Mononuclear cell (primary cell): Measurements from ENCODE around the gene INHA. TPM values are rescaled to one million over a fixed set of nuclear protein-coding genes. Genes with fewer than 3 reads are reported as not detected.

Source experiments
- H3K27me3 ChIP-seq: 2 replicates; pipeline ENCODE4 v1.6.0; 2011; ENCODE audit warnings: low read length, control low read depth; ENCODE audit not compliant: insufficient read depth
- H3K4me1 ChIP-seq: 2 replicates; pipeline ENCODE4 v1.5.1; 2011; ENCODE audit warnings: mild to moderate bottlenecking, low read length, control low read depth; ENCODE audit not compliant: insufficient read depth
- H3K4me3 ChIP-seq: 2 replicates; pipeline ENCODE4 v1.5.1; 2011; ENCODE audit warnings: mild to moderate bottlenecking, low read length, moderate library complexity
- H3K9me3 ChIP-seq: 2 replicates; pipeline ENCODE4 v1.5.1; 2011; ENCODE audit warnings: low read depth, mild to moderate bottlenecking, control low read depth, low read length
- total RNA-seq: library from RNA; depleted of rRNA; stranded (reverse); fragments of >200 nt; gene quantifications from one replicate; pipeline ENCODE4 v1.2.3, GENCODE V29; 2012

Gene INHA
- total RNA-seq, 1 donor, result not detected

DNA sequence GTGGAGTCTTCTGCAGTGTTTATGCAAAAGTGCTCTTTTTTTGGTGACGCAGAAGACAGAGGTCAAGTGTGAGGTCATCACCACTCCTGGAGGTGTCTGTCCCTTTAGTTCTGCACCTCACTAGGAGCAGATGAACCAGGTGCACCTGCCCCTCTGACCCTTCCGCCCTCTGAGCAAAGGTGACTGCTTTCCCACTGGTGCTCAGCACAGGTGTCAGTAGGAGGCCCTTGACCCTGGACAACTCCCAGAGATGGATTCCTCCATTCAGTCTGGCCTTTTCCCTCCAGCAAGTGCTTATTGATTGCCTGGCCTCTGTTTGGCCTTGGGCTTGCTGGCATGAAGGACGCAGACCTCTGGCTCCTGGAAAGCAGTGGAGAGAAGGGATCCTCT, 46.6 kb downstream of the INHA start:
- no peaks in the 10 kb centered on the region for H3K27me3 ChIP-seq
- H3K4me3 ChIP-seq, result no peak overlapping the region
- H3K4me1 ChIP-seq, result no peaks in the 10 kb centered on the region
- no peaks in the 10 kb centered on the region for H3K9me3 ChIP-seq

DNA sequence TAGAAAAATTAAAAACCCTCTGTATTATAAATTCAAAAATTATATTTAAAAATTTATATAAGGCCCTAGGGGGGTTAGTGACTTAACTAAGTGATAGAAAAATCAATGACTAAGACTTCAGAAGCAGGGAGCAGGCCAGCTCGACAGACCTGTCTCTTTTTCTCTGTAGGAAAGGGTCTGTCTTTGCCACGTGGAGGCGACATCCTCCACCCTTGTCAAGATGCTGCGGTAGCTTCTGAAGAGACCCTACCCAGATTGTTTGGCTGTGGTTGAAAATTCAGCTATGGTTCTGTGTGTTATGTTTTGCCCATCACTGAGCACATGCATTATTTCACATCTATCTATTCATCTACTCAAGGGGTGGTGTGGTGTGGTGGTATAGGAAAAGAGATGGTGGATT, 47.1 kb downstream of the INHA start:
- Histone ChIP-seq H3K4me3 (no peak overlapping the region), H3K27me3 (no peaks in the 10 kb centered on the region), H3K4me1 (no peaks in the 10 kb centered on the region), H3K9me3 (no peaks in the 10 kb centered on the region)

DNA sequence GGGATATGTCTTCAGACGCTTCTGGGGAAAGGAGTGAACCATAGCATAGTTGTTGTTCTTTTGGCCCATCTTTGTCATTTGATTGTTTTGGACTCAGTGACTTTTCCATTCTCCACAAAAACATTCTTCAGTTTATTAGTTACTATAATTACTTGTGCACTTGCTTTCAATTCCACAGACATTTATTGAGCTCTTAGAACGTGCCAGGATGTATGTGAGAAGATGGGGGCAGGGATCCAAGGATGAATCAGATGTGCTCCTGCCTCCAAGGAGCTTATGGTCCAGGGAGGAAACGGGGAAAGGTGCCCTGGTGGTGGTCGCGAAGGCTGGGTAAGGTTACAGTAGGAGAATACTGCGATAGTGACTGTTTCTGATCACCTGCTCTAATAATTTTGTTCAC, 48.4 kb downstream of the INHA start:
- Histone ChIP-seq H3K27me3 (peaks cover 3% of the 10 kb centered on the region), H3K4me1 (no peaks in the 10 kb centered on the region), H3K9me3 (no peaks in the 10 kb centered on the region), H3K4me3 (no peak overlapping the region)

DNA sequence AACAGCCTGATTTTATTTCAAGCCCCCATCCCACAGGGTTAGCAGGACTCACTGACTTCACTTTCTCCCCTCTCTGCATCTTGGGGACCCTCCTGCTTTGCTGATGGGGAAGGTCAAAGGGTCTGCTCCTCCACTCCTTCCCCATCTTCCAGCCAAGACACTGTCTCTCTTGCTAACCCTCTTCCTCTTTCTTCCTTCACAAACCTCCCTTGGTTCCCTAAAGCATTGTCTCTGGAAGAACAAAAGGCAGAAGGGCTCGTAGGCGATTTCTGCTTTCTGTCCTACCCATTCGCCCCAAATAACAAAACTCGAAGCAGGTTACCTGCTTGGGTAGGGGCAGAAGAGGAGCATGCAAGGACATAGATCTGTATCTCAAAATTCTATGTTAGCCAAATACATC, 49.8 kb downstream of the INHA start:
- Histone ChIP-seq H3K4me1 (no peaks in the 10 kb centered on the region), H3K9me3 (no peaks in the 10 kb centered on the region), H3K4me3 (no peak overlapping the region), H3K27me3 (peaks cover 13% of the 10 kb centered on the region)

DNA sequence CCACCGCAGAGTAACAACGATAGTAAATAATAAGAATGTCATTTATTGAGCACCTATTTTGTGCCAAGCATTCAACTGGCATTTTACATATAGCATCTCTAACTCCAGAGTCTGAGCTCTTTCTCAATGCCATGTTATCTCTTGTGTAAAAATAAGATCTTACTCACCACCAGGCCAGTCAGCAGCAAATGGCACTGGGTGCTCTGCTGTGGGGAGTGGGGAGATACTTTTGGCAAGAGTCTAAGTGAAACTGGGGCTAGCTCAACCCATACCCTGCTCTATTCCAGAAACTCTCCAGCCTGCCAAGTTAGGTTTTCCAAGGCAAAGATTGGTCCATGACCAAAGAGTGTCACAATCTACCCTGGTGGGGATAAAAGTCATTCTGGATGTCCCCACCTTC, 50.4 kb downstream of the INHA start:
- Histone ChIP-seq H3K4me3 (no peak overlapping the region), H3K27me3 (peaks cover 15% of the 10 kb centered on the region), H3K4me1 (no peaks in the 10 kb centered on the region), H3K9me3 (no peaks in the 10 kb centered on the region)

DNA sequence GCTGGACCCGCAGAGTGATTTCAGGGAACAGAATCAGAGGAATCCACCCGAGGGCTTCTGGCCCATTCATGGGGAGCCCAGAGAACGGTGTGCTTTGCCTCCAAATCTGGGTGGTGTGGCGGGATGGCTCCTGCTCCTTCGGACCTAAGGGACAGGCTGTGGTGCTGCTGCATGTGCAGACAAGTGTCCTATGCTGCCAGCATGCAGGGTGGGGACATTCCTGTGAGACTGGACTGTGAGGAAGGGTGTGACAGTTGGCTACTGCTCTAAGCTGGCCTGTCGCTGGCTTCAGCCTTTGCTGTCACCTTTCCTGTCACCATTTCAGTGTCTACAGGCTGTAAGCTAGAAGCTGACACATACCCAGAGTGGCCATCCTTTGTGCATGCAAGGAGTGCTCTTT, 52.5 kb downstream of the INHA start:
- no peaks in the 10 kb centered on the region for H3K9me3 ChIP-seq
- no peak overlapping the region for H3K4me3 ChIP-seq
- H3K4me1 ChIP-seq, result peaks cover 5% of the 10 kb centered on the region
- peaks cover 23% of the 10 kb centered on the region for H3K27me3 ChIP-seq

DNA sequence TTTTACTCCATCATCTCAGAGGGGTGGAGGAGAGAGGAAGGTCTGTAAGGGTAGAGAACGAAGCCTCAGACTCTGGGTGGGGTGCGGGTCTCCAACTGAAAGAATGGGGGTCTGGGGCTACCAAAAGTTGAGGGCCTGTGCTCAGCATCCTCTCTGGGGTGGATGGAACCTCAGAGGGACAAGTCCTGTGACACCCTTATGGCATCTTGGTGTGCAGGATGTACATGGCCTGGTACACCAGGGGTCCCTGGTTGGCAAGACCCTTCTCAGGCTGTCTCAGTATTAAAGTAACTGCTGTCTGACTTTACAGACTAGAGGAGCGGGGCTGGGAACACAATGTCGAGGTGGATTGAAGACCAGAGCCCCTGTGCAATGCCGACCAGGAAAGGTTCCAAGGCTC, 53.1 kb downstream of the INHA start:
- Histone ChIP-seq H3K4me3 (no peak overlapping the region), H3K4me1 (peaks cover 5% of the 10 kb centered on the region), H3K27me3 (peaks cover 23% of the 10 kb centered on the region), H3K9me3 (no peaks in the 10 kb centered on the region)

Other genes starting within 250 kb of the INHA start
- gene RESP18, start 239.6 kb upstream of the INHA start, total RNA-seq, result not detected
- 24.9 TPM for gene DNPEP, start 184.4 kb upstream of the INHA start, total RNA-seq
- gene DES, start 153.9 kb upstream of the INHA start, total RNA-seq, result 1.3 TPM
- 2.4 TPM for gene SPEG, start 137.5 kb upstream of the INHA start, total RNA-seq
- gene GMPPA, start 73.4 kb upstream of the INHA start, total RNA-seq, result 12.0 TPM
- not detected for gene ASIC4, start 57.8 kb upstream of the INHA start, total RNA-seq
- gene CHPF, start 28.5 kb upstream of the INHA start, total RNA-seq, result 2.7 TPM
- not detected for gene TMEM198, start 28.3 kb upstream of the INHA start, total RNA-seq
- gene OBSL1, start 771 bp upstream of the INHA start, total RNA-seq, result 0.52 TPM
- gene STK11IP, start 25.5 kb downstream of the INHA start, total RNA-seq, result 10.3 TPM
- gene SLC4A3, start 55.3 kb downstream of the INHA start, total RNA-seq, result 0.10 TPM